Measurements from ENCODE around the gene EFNA1. TPM values are rescaled to one million over a fixed set of nuclear protein-coding genes. Genes with fewer than 3 reads are reported as not detected.

The EFNA1 gene
- total RNA-seq, 1 donor from 2014 or later: 1.7 TPM

- H3K9me3 Mint-ChIP-seq (ENCODE audit: unreplicated experiment): peaks cover 4% of the 10 kb centered on the region
- no peak for TF ChIP-seq CTCF (IDR thresholded peaks at IDR 0.05; ENCODE audit: partially characterized antibody, unreplicated experiment)
- peaks cover 21% of the 10 kb centered on the region for H3K27me3 Mint-ChIP-seq (ENCODE audit: unreplicated experiment)
- no peak for DNase-seq
- H3K36me3 Mint-ChIP-seq (ENCODE audit: unreplicated experiment): no peaks in the 10 kb centered on the region
- H3K27ac Mint-ChIP-seq (ENCODE audit: unreplicated experiment): no peak overlapping the region
- H3K4me3 Mint-ChIP-seq (ENCODE audit: unreplicated experiment): no peak overlapping the region
- peaks cover 15% of the 10 kb centered on the region for H3K4me1 Mint-ChIP-seq (ENCODE audit: low read depth, unreplicated experiment)
These were observed 2.9 kb upstream of the EFNA1 start for GRCh38 chr1:155124503-155125463.

- peaks cover 6% of the 10 kb centered on the region for H3K9me3 Mint-ChIP-seq (ENCODE audit: unreplicated experiment)
These were observed 2.1 kb upstream of the EFNA1 start for GRCh38 chr1:155125511-155125945.

GRCh38 chr1:155125946-155126555 lies 1.6 kb upstream of the EFNA1 start:
- H3K4me1 Mint-ChIP-seq (ENCODE audit: low read depth, unreplicated experiment): peaks cover 23% of the 10 kb centered on the region
- peaks cover 8% of the 10 kb centered on the region for H3K9me3 Mint-ChIP-seq (ENCODE audit: unreplicated experiment)
- H3K27me3 Mint-ChIP-seq (ENCODE audit: unreplicated experiment): peaks cover 26% of the 10 kb centered on the region

More at GRCh38 chr1:155125511-155125945, 2.1 kb upstream of the EFNA1 start:
- Mint-ChIP-seq H3K4me1 (ENCODE audit: low read depth, unreplicated experiment) (peaks cover 20% of the 10 kb centered on the region), H3K27me3 (ENCODE audit: unreplicated experiment) (peaks cover 24% of the 10 kb centered on the region), H3K27ac (ENCODE audit: unreplicated experiment) (no peak overlapping the region), H3K36me3 (ENCODE audit: unreplicated experiment) (no peaks in the 10 kb centered on the region), H3K4me3 (ENCODE audit: unreplicated experiment) (peak overlapping the region; percentile 73)
- no peak for TF ChIP-seq CTCF (IDR thresholded peaks at IDR 0.05; ENCODE audit: partially characterized antibody, unreplicated experiment)
- no peak for DNase-seq

GRCh38 chr1:155126556-155127104 lies 1.0 kb upstream of the EFNA1 start:
- peaks cover 26% of the 10 kb centered on the region for H3K27me3 Mint-ChIP-seq (ENCODE audit: unreplicated experiment)
- H3K27ac Mint-ChIP-seq (ENCODE audit: unreplicated experiment): no peak overlapping the region
- H3K9me3 Mint-ChIP-seq (ENCODE audit: unreplicated experiment): peaks cover 8% of the 10 kb centered on the region
- DNase-seq: peak; percentile 36
- no peak for TF ChIP-seq CTCF (IDR thresholded peaks at IDR 0.05; ENCODE audit: partially characterized antibody, unreplicated experiment)
- peaks cover 23% of the 10 kb centered on the region for H3K4me1 Mint-ChIP-seq (ENCODE audit: low read depth, unreplicated experiment)
- H3K4me3 Mint-ChIP-seq (ENCODE audit: unreplicated experiment): peak overlapping the region; percentile 90
- H3K36me3 Mint-ChIP-seq (ENCODE audit: unreplicated experiment): no peaks in the 10 kb centered on the region

More at GRCh38 chr1:155125946-155126555, 1.6 kb upstream of the EFNA1 start:
- peak; percentile 36 for DNase-seq
- no peaks in the 10 kb centered on the region for H3K36me3 Mint-ChIP-seq (ENCODE audit: unreplicated experiment)
- H3K4me3 Mint-ChIP-seq (ENCODE audit: unreplicated experiment): peak overlapping the region; percentile 81
- H3K27ac Mint-ChIP-seq (ENCODE audit: unreplicated experiment): no peak overlapping the region
- TF ChIP-seq CTCF (IDR thresholded peaks at IDR 0.05; ENCODE audit: partially characterized antibody, unreplicated experiment): no peak
